DMS53 treated with DMSO at 0.1 percent for 48 hours (cell line): ENCODE results near the gene PCCA.

ENCODE experiments used
- DNase-seq: peaks from one replicate; lab custom pipeline; 2025; ENCODE audit not compliant: unreplicated experiment; lab: John Stamatoyannopoulos, UW

Gene PCCA

DNA sequence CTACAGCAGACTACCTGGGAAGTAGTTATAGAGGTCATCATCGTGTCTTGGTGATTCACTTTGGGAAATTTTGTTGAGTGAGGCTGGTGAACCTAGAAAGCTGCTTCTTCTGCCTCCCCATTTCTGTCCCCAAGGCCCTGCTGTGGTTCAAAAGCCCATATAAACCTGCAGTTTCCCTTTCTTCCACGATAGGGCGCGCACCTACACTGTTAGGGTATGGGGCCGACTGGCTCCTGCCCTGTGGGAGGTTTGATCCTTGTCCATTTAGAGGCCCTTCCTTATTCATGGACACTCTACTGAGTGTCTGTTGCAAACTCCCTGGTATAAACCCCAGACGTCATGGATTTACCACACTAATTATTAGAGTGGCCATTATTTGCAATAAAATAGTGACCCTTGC lies 307.9 kb downstream of the PCCA start:
- DNase-seq = no peak

GRCh38 chr13:100397627-100398026 lies 308.7 kb downstream of the PCCA start:
- no peak for DNase-seq

DNA sequence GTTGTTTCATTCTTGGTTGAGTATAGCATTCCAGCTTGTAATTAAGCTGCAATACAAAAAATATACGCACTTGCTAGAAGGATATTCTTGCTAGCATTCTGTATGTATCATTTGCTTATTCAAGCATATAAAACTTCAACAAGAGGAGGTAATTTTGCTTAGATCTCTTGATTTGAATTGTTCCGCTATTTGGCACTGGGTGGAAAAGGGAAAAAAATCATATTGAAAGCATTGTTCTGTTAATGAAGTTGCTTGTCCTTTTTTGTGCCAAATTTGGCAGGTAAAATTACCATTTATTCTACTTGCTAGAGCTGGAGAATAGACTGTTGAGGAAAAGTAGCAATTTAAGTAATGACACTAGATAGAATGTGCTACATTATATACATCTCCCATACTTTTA lies 309.5 kb downstream of the PCCA start:
- DNase-seq = no peak

GRCh38 chr13:100399455-100399854 lies 310.6 kb downstream of the PCCA start:
- no peak for DNase-seq

DNA sequence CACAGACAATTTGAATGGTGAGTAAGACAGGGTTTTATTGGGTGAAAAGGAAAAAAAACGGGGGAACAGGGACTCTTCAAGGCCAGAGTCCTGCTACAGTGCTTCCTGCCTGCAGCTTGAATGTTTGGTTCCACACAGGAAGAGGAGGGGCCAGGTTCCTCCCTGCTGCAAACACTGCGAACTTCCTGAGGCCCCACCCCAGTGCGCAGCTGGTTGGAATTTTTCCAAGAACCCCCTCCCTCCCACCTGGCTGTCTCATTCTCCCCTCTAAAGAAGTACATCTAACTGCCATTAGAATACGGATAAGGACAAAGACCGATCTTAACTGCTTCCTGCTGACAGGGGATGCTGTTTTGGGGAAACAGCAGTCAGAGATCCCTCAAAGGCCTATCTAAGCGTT lies 314.8 kb downstream of the PCCA start:
- DNase-seq = no peak

DNA sequence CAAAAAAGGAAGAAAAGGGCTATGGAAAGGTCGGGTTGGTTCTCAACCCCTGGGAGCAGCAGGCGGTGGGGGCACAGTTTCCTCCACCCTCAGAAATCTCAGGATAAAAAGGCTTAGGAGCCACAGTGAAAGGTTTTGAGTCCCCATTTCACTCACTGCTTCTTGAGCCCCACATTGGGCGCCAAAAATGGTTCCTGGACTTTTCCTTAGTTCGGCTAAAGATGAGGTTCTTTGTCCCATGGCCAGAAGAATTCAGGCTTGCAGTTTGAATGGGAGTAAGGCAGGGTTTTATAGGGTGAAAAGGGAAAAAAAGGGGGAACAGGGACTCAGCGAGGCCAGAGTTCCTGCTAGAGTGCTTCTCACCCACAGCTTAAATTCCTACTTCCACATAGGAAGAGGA lies 320.2 kb downstream of the PCCA start:
- DNase-seq = no peak

DNA sequence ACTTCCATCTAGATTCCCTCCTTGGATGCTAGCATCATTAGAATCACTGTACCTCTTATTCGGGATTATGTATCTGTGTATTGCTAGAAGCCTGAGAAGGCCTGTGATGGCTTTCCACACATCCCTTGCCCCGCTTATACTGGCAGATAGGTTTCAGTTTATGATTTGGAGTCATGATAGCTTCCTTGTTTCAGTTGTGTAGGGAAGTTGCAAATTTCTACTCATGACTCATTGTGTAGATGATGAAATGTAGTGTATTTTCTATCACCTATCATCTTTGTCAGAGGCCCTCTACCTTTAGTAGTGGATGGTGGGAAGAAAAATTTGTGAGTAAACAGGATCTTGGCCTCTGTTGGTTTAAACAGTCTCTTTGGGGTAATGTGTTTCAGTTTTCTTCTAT lies 334.5 kb downstream of the PCCA start:
- no peak for DNase-seq

- no peak for DNase-seq
These were observed 340.1 kb downstream of the PCCA start for GRCh38 chr13:100428986-100429385.

DNA sequence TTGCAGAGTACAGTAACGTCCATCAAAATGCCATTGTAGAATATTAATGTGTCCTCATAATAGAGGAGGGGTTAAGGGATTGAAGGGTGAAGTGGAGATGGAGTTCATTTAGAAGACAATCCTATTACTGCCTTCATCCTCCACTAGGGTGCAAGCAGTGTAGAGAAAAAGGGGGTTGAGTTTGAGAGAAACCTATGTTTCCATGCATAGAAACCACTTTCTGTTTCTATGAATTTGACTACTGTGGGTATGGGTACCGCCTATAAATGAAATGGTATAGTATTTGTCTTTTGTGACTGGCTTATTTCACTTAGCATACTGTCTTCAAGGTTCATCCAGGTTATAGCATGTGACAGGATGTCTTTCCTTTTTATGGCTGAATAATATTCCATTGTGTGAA lies 343.7 kb downstream of the PCCA start:
- DNase-seq = no peak

- DNase-seq = no peak
These were observed 344.6 kb downstream of the PCCA start for GRCh38 chr13:100433475-100433874.

DNA sequence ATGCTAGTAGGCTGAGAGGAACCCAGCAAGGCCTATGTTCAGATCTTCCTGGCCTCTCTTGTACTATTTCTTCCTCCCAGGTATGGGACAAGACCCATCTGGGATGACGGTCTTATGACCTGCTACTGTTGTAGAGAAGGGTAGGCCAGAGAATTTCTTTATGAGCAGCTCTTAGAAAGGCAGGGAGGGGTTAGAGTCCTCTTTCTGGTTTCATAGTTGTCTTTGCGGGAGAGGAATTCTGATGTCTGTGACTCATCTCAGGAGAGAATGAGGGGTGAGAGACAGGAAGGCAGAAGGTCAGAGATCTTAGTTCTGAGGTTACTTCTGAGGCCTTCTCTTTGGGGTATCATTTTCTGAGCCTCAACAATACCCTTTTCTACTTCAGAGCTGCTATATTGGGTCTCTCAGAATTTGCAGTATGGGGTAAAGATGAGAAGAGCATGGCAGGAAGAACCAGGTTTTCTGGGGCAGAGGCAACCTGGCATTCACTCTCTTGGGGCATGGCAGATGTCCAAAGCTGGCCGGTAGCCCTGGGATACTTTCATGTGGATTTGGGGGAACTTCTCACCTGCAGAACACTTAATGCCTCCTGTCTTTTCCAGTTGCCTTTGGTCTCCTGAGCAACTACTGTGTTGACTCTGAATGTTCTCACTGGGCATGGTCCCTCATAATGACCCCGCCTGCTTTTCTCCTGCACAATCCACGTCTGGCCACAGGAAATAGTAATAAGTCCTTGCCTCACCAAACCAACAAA lies 345.3 kb downstream of the PCCA start:
- no peak for DNase-seq

DNA sequence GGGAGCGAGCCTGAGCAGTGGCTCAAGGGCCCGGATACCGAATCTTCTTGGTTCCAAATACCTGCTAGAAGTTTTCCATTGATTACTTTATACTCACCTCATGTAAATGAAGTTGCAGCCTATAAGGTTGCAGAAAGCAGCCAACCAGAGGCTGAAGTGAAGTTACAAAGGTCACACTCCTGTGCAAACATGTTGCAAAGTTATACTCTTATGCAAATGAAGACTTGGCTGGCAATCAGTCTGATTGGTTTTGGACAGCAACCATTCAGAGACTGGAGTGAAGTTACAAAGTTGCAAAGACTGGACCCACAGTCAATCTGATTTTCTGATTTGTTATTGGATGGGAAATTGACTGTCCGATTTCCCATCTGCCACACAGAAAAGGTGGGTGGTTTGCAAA lies 347.2 kb downstream of the PCCA start:
- no peak for DNase-seq

DNA sequence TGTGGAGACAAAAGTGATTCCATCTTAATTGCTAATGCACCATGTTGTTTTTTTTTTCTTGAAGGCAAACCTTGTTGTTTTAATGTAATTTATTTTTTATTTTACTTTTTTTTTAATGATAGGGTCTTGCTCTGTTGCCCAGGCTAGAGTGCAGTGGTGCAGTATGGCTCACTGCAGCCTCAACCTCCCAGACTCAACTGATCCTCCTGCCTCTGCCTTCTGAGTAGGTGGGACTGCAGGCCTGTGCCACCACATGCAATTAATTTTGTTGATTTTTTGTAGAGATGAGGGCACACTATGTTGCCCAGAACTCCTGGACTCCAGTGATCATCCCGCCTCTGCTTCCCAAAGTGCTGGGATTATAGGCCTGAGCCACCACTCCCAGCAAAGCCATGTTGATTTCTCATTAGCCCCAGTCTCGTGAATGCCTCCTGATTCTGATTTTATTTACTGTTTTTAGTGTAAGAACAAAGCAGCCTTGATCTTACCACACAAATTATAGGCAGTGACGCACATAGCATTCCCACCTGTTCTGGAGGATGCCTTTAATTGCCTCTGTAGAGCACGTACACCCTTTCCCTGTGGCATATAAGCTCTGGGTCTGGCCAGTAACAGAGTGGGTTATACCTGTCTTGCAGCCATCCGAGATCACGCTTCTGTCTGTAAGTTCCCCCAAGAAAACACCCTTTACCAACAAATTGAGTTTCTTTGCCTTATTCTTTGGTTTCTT lies 349.3 kb downstream of the PCCA start:
- no peak for DNase-seq

- DNase-seq = no peak
These were observed 350.5 kb downstream of the PCCA start for GRCh38 chr13:100439247-100439970.

- no peak for DNase-seq
These were observed 352.0 kb downstream of the PCCA start for GRCh38 chr13:100440751-100441425.

DNA sequence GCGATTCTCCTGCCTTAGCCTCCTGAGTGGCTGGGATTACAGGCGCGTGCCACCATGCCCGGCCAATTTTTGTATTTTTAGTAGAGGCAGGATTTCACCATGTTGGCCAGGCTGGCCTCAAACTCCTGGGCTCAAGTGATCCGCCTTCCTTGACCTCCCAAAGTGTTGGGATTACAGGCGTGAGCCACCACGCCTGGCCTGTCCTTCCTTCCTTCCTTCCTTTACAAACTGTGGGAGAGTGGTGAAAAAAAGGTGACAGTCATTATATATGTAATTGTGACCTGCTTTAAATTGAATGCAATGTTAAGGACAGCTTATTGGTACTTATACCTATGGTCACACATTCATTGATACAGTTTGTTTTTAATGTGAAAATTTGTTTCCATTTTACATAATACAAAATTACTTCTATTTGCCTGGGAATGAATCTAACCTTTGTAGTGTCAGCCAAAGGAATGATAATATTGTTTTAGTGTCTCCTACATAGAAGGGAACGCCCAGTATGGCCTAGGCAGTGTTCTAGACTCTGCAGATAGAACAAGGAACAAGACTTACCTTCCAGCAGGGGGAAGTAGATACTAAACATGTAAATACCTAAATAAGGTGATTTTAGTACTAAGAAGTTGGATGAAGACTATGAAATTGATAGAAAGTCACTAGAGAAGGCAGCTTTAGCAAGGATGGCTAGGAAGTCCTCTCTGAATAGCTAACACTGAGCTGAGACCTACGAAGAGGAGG lies 353.4 kb downstream of the PCCA start:
- DNase-seq = no peak

DNA sequence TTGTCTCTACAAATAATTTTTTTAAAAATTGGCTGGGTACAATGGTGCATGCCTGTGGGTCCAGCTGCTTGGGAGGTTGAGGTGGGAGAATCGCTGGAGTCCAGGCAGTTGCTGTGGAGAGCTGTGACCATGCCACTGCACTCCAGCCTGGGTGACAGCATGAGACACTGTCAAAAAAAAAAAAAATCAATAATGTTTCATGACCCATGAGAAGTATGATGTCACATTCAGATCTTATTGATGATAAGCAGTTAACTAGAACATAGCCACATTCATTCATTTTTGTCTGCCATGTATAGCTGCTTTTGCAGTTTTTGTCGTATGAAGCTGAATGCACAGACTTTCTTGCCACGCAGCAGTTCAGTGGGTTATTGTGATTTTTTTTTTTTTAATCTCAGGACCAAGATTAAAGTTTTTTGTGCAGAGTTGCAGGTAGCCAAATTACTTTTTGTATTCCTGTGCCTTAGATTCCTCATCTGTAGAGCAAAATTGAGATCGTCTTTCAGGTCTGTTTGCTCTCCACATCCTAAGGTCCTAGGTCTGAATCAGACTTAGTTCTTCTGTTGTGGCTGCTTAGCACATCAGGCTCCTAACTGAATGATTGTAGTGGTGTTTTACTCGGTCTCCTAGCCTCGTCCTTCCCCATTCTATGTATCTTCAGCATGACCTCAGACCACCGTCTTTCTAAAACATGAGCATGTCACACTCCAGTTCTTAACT lies 354.5 kb downstream of the PCCA start:
- no peak for DNase-seq

GRCh38 chr13:100443998-100444328 lies 355.1 kb downstream of the PCCA start:
- DNase-seq = no peak

- no peak for DNase-seq
These were observed 358.9 kb downstream of the PCCA start for GRCh38 chr13:100447831-100448230.

- DNase-seq = no peak
These were observed 363.0 kb downstream of the PCCA start for GRCh38 chr13:100451923-100452322.
